NCI-H1048 (cell line): ENCODE measurements around the gene ANO10.
"Not testable (repeated sequence)": the region's sequence is repeated elsewhere in the genome, so short reads cannot be mapped to it uniquely, and the experiment has no call there.

Source experiments
- DNase-seq: peaks from one replicate; lab custom pipeline; 2025; lab: John Stamatoyannopoulos, UW

ANO10 gene

GRCh38 chr3:43372007-43372740, 249.6 kb downstream of the ANO10 start:
- no peak for DNase-seq

- DNase-seq = no peak
Measured at GRCh38 chr3:43371494-43371893, 250.3 kb downstream of the ANO10 start.

GRCh38 chr3:43370293-43370980, 251.4 kb downstream of the ANO10 start:
- DNase-seq = no peak

GRCh38 chr3:43369404-43370292, 252.2 kb downstream of the ANO10 start:
- no peak for DNase-seq

- DNase-seq = no peak
Measured at GRCh38 chr3:43366885-43367284, 254.9 kb downstream of the ANO10 start.

- DNase-seq = no peak
Measured at GRCh38 chr3:43366481-43366880, 255.3 kb downstream of the ANO10 start.

GRCh38 chr3:43365601-43366305, 256.1 kb downstream of the ANO10 start:
- DNase-seq = no peak

- no peak for DNase-seq
Measured at GRCh38 chr3:43364926-43365325, 256.9 kb downstream of the ANO10 start.

- DNase-seq = no peak
Measured at GRCh38 chr3:43364494-43364893, 257.3 kb downstream of the ANO10 start.

- no peak for DNase-seq
Measured at GRCh38 chr3:43363621-43364266, 258.1 kb downstream of the ANO10 start.

- no peak for DNase-seq
Measured at GRCh38 chr3:43362961-43363360, 258.9 kb downstream of the ANO10 start.

- DNase-seq = no peak
Measured at GRCh38 chr3:43362183-43362582, 259.6 kb downstream of the ANO10 start.

GRCh38 chr3:43361077-43361476, 260.7 kb downstream of the ANO10 start:
- DNase-seq = no peak

- not testable (repeated sequence) for DNase-seq
Measured at GRCh38 chr3:43356033-43356432, 265.8 kb downstream of the ANO10 start.

GRCh38 chr3:43353923-43354670, 267.7 kb downstream of the ANO10 start:
- DNase-seq = no peak

GRCh38 chr3:43353393-43353792, 268.4 kb downstream of the ANO10 start:
- DNase-seq = no peak

GRCh38 chr3:43349716-43350115, 272.1 kb downstream of the ANO10 start:
- no peak for DNase-seq

GRCh38 chr3:43348852-43349574, 272.8 kb downstream of the ANO10 start:
- DNase-seq = no peak

- DNase-seq = no peak
Measured at GRCh38 chr3:43348350-43348749, 273.5 kb downstream of the ANO10 start.

GRCh38 chr3:43347774-43348173, 274.0 kb downstream of the ANO10 start:
- DNase-seq = no peak
